Nucleus accumbens (tissue), 56 donors: Measurements from ENCODE around the gene SORBS2.

ENCODE experiments used
- DNase-seq, 56 donors: peaks; one replicate each; lab custom pipeline; 2025; lab: John Stamatoyannopoulos, UW

The SORBS2 gene

GRCh38 chr4:185689407-185689806, 122.6 kb downstream of the SORBS2 start:
- DNase-seq = no peak

GRCh38 chr4:185685804-185686203, 126.2 kb downstream of the SORBS2 start:
- DNase-seq = no peak

- DNase-seq = no peak
Measured at GRCh38 chr4:185683896-185684295, 128.1 kb downstream of the SORBS2 start.

GRCh38 chr4:185683222-185683621, 128.8 kb downstream of the SORBS2 start:
- DNase-seq = no peak

- DNase-seq = no peak
Measured at GRCh38 chr4:185682236-185682635, 129.8 kb downstream of the SORBS2 start.

GRCh38 chr4:185681604-185682003, 130.4 kb downstream of the SORBS2 start:
- DNase-seq = no peak

- no peak for DNase-seq
Measured at GRCh38 chr4:185680617-185681016, 131.4 kb downstream of the SORBS2 start.

- no peak for DNase-seq
Measured at GRCh38 chr4:185679523-185679922, 132.5 kb downstream of the SORBS2 start.

- DNase-seq = no peak
Measured at GRCh38 chr4:185677637-185678314, 134.2 kb downstream of the SORBS2 start.

- DNase-seq = no peak
Measured at GRCh38 chr4:185672618-185673017, 139.4 kb downstream of the SORBS2 start.

GRCh38 chr4:185672151-185672550, 139.8 kb downstream of the SORBS2 start:
- DNase-seq = no peak

- DNase-seq = no peak
Measured at GRCh38 chr4:185671496-185671895, 140.5 kb downstream of the SORBS2 start.

- no peak for DNase-seq
Measured at GRCh38 chr4:185671066-185671465, 140.9 kb downstream of the SORBS2 start.

- no peak for DNase-seq
Measured at GRCh38 chr4:185669288-185669687, 142.7 kb downstream of the SORBS2 start.

GRCh38 chr4:185666156-185666555, 145.8 kb downstream of the SORBS2 start:
- no peak for DNase-seq

GRCh38 chr4:185665655-185666054, 146.3 kb downstream of the SORBS2 start:
- no peak for DNase-seq

GRCh38 chr4:185664481-185664880, 147.5 kb downstream of the SORBS2 start:
- no peak for DNase-seq

- peak in 6 of 56 donors; percentile 4 to 19 (median 16) for DNase-seq
Measured at GRCh38 chr4:185662030-185662778, 149.8 kb downstream of the SORBS2 start.

- no peak for DNase-seq
Measured at GRCh38 chr4:185660340-185660739, 151.7 kb downstream of the SORBS2 start.

- no peak for DNase-seq
Measured at GRCh38 chr4:185657699-185658098, 154.3 kb downstream of the SORBS2 start.

- DNase-seq = peak in 16 of 56 donors; percentile 6 to 40 (median 18)
Measured at GRCh38 chr4:185657183-185657582, 154.8 kb downstream of the SORBS2 start.

GRCh38 chr4:185656467-185656931, 155.5 kb downstream of the SORBS2 start:
- DNase-seq = peak in 26 of 56 donors; percentile 8 to 49 (median 20)
